Measurements from ENCODE around the gene ABCA10. TPM values are rescaled to one million over a fixed set of nuclear protein-coding genes. Genes with fewer than 3 reads are reported as not detected.

ABCA10 gene
- total and polyA plus RNA-seq, 2 donors (not counting 1 experiment from before 2014, with no cell fraction given), result 0.55 to 1.9 TPM

DNA sequence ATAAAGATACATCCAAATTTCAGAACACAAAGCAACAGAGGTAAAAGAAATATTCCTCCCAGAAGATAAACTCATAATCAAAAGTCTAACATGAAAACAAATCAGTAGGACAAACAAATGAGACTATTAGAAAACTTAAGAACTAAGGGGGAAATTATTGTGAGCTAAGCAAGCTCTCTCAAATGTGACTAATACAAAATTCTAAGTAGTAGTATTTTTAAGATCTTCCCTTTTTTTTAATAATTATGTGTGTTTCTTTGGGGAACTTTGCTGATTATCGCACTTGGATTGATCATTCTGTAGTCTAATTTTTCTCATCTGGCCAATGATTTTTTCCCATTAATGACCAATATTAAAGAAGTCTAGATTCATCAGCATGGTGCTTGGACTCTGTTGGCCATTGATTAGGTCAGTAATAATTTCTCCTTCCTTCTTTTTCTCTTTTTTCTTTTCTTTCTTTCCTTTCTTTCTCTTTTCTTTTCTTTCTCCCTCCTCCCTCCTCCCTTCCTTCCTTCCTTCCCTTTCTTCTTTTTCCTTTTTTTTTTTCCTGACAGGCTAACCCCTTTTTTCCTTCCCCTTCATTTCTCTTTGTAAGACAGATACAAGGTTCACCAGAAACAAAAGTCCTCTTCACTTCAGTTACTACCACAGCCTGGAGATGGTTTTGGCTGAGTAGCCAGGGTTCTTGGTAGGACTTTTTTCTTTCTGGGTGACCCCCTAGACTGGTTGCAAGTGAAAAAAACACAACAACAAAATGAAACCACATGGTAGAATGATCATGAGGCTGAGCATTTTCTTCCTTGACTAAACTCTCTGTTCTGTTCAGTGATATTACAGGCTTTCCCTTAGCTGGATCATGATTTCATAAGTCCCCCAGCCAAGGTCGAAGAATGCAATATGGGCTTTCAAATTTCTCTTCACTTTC is 84.0 kb downstream of the ABCA10 start:
- Histone ChIP-seq H3K27ac (ENCODE audit: low read length in 2 of 2) (no peak overlapping the region), H3K36me3 (replicated peaks in 1 of 2; ENCODE audit: control extremely low read depth in 1 of 2, control insufficient read depth in 1 of 2, extremely low read depth in 1 of 2, insufficient read depth in 2 of 2, low read length in 1 of 2) (no peaks in the 10 kb centered on the region), H2AFZ (ENCODE audit: insufficient read depth, low read depth, low read length, poor library complexity, severe bottlenecking) (no peak overlapping the region), H3K9me3 (ENCODE audit: control extremely low read depth in 1 of 3, control insufficient read depth in 2 of 3, insufficient read depth in 1 of 3, low read length in 2 of 3) (no peaks in the 10 kb centered on the region), H3K27me3 (replicated peaks in 1 of 4; ENCODE audit: control extremely low read depth in 1 of 4, control insufficient read depth in 3 of 4, insufficient read depth in 4 of 4, low read length in 3 of 4) (no peaks in the 10 kb centered on the region), H3K79me2 (ENCODE audit: control insufficient read depth, insufficient read depth, low read length) (no peaks in the 10 kb centered on the region), H3K4me1 (ENCODE audit: control insufficient read depth in 2 of 2, insufficient read depth in 2 of 2, low read length in 2 of 2) (no peaks in the 10 kb centered on the region), H4K20me1 (ENCODE audit: control insufficient read depth, insufficient read depth, low read length, poor library complexity, severe bottlenecking) (no peaks in the 10 kb centered on the region), H3K4me2 (replicated peaks; ENCODE audit: low read depth, low read length, poor library complexity, severe bottlenecking) (no peak overlapping the region), H3K9ac (ENCODE audit: low read length) (no peak overlapping the region), H3K4me3 (ENCODE audit: control extremely low read depth in 1 of 5, extremely low read depth in 1 of 5, insufficient read depth in 1 of 5, low read depth in 2 of 5, low read length in 4 of 5) (no peak overlapping the region)
- no CpG with 5 or more reads among the region's 2 CpGs for WGBS (ENCODE audit: insufficient coverage)
- Mint-ChIP-seq H3K4me3 (no peak overlapping the region), H3K27me3 (no peaks in the 10 kb centered on the region), H3K9me3 (ENCODE audit: insufficient read depth) (no peaks in the 10 kb centered on the region), H3K27ac (no peak overlapping the region), H3K4me1 (no peaks in the 10 kb centered on the region)
- DNase-seq (no peak), ATAC-seq (ENCODE audit: low read depth) (no peak)
- CTCF ChIA-PET, result no interaction called here
- POLR2A ChIA-PET, result no interaction called here
- intact Hi-C loops (cut with micrococcal nuclease), result no loop called here
- TF ChIP-seq EZH2 (IDR thresholded peaks at IDR 0.05; ENCODE audit: borderline replicate concordance, insufficient read depth, low read depth, low read length, poor library complexity, severe bottlenecking), result no peak
- TF ChIP-seq, protein P1, sequence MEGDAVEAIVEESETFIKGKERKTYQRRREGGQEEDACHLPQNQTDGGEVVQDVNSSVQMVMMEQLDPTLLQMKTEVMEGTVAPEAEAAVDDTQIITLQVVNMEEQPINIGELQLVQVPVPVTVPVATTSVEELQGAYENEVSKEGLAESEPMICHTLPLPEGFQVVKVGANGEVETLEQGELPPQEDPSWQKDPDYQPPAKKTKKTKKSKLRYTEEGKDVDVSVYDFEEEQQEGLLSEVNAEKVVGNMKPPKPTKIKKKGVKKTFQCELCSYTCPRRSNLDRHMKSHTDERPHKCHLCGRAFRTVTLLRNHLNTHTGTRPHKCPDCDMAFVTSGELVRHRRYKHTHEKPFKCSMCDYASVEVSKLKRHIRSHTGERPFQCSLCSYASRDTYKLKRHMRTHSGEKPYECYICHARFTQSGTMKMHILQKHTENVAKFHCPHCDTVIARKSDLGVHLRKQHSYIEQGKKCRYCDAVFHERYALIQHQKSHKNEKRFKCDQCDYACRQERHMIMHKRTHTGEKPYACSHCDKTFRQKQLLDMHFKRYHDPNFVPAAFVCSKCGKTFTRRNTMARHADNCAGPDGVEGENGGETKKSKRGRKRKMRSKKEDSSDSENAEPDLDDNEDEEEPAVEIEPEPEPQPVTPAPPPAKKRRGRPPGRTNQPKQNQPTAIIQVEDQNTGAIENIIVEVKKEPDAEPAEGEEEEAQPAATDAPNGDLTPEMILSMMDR (IDR thresholded peaks at IDR 0.05), result no peak

DNA sequence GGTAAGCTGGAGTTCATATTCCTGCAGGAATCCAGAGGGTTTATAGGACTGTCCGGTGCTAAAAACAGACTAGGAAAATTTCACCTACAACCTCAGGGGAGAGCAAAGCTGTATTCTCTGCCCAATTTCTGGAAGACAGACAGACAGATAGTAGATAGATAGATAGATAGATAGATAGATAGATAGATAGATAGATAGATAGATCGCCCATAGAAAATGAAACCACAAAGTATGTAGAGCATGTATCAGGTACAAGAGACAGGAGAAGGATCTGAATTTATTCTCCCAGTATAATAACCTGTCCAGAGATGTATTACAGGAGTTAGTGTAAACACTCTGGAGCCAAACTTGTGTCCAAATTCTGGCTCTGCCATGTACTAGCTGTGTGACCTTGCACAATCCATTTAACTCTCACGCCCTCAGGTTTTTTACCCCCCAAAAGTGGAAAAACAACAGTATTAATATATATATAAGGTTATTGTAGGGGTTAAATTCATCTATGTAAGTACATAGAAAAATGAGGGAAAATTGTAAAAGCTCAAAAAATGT is 84.9 kb downstream of the ABCA10 start:
- Histone ChIP-seq H4K20me1 (ENCODE audit: control insufficient read depth, insufficient read depth, low read length, poor library complexity, severe bottlenecking) (no peaks in the 10 kb centered on the region), H3K4me1 (ENCODE audit: control insufficient read depth in 2 of 2, insufficient read depth in 2 of 2, low read length in 2 of 2) (no peaks in the 10 kb centered on the region), H3K79me2 (ENCODE audit: control insufficient read depth, insufficient read depth, low read length) (no peaks in the 10 kb centered on the region), H3K9me3 (ENCODE audit: control extremely low read depth in 1 of 3, control insufficient read depth in 2 of 3, insufficient read depth in 1 of 3, low read length in 2 of 3) (no peaks in the 10 kb centered on the region), H2AFZ (ENCODE audit: insufficient read depth, low read depth, low read length, poor library complexity, severe bottlenecking) (no peak overlapping the region), H3K27me3 (replicated peaks in 1 of 4; ENCODE audit: control extremely low read depth in 1 of 4, control insufficient read depth in 3 of 4, insufficient read depth in 4 of 4, low read length in 3 of 4) (no peaks in the 10 kb centered on the region), H3K4me2 (replicated peaks; ENCODE audit: low read depth, low read length, poor library complexity, severe bottlenecking) (no peak overlapping the region), H3K27ac (ENCODE audit: low read length in 2 of 2) (no peak overlapping the region), H3K9ac (ENCODE audit: low read length) (no peak overlapping the region), H3K4me3 (ENCODE audit: control extremely low read depth in 1 of 5, extremely low read depth in 1 of 5, insufficient read depth in 1 of 5, low read depth in 2 of 5, low read length in 4 of 5) (no peak overlapping the region), H3K36me3 (replicated peaks in 1 of 2; ENCODE audit: control extremely low read depth in 1 of 2, control insufficient read depth in 1 of 2, extremely low read depth in 1 of 2, insufficient read depth in 2 of 2, low read length in 1 of 2) (no peaks in the 10 kb centered on the region)
- no peak for ATAC-seq (ENCODE audit: low read depth)
- ChIA-PET CTCF (no interaction called here), POLR2A (no interaction called here)
- H3K9me3 Mint-ChIP-seq (ENCODE audit: insufficient read depth), result no peaks in the 10 kb centered on the region
- TF ChIP-seq, protein P1 (IDR thresholded peaks at IDR 0.05), result no peak
- TF ChIP-seq EZH2 (IDR thresholded peaks at IDR 0.05; ENCODE audit: borderline replicate concordance, insufficient read depth, low read depth, low read length, poor library complexity, severe bottlenecking), result no peak
- WGBS (ENCODE audit: insufficient coverage), result no CpG with 5 or more reads among the region's 3 CpGs
- no peak overlapping the region for H3K4me3 Mint-ChIP-seq
- no peak for DNase-seq
- intact Hi-C loops (cut with micrococcal nuclease), result no loop called here
- H3K27me3 Mint-ChIP-seq, result no peaks in the 10 kb centered on the region
- H3K27ac Mint-ChIP-seq, result no peak overlapping the region
- H3K4me1 Mint-ChIP-seq, result no peaks in the 10 kb centered on the region
